Measurements from ENCODE around the gene ATG2A.
A peak's percentile ranks its signal among the peaks of the same experiment; 100 is the strongest.

Gene ATG2A

GRCh38 chr11:64894070-64894811 lies 22.8 kb downstream of the ATG2A start:
- peak; percentile 69 to 86 for DNase-seq (ENCODE audit: low read depth in 1 of 2, low spot score in 1 of 2)
- H3K27ac ChIP-seq (replicated peaks) = no peak overlapping the region
- H3K27me3 ChIP-seq (ENCODE audit: insufficient read depth, poor library complexity, severe bottlenecking) = no peaks in the 10 kb centered on the region
- peak; percentile 78 for TF ChIP-seq CTCF (IDR thresholded peaks at IDR 0.05; ENCODE audit: insufficient read depth, low read length)
- TF ChIP-seq SPI1 (IDR thresholded peaks at IDR 0.05; ENCODE audit: borderline replicate concordance, low read depth) = no peak
- H3K4me3 ChIP-seq (replicated peaks; ENCODE audit: insufficient read depth, low read length) = no peak overlapping the region

GRCh38 chr11:64893194-64894069 lies 23.6 kb downstream of the ATG2A start:
- no peak for DNase-seq (ENCODE audit: low read depth in 1 of 2, low spot score in 1 of 2)
- Histone ChIP-seq H3K27ac (replicated peaks) (no peak overlapping the region), H3K27me3 (ENCODE audit: insufficient read depth, poor library complexity, severe bottlenecking) (no peaks in the 10 kb centered on the region), H3K4me3 (replicated peaks; ENCODE audit: insufficient read depth, low read length) (no peak overlapping the region)
- TF ChIP-seq CTCF (IDR thresholded peaks at IDR 0.05; ENCODE audit: insufficient read depth, low read length) = no peak
- peak; percentile 33; the same call in 1 of the 2 replicates for TF ChIP-seq POLR2AphosphoS5 (IDR thresholded peaks at IDR 0.05; ENCODE audit: low read depth)

GRCh38 chr11:64892838-64893193 lies 24.2 kb downstream of the ATG2A start:
- DNase-seq (ENCODE audit: low read depth in 1 of 2, low spot score in 1 of 2) = no peak
- no peak overlapping the region for H3K4me3 ChIP-seq (replicated peaks; ENCODE audit: insufficient read depth, low read length)
- H3K27ac ChIP-seq (replicated peaks) = no peak overlapping the region
- no peaks in the 10 kb centered on the region for H3K27me3 ChIP-seq (ENCODE audit: insufficient read depth, poor library complexity, severe bottlenecking)
- no peak for TF ChIP-seq REST (IDR thresholded peaks at IDR 0.05; ENCODE audit: insufficient replicate concordance, low read depth)
- no peak for TF ChIP-seq GABPA (IDR thresholded peaks at IDR 0.05; ENCODE audit: low read depth)
- no peak for TF ChIP-seq CTCF (IDR thresholded peaks at IDR 0.05; ENCODE audit: insufficient read depth, low read length)
- TF ChIP-seq POLR2AphosphoS5 (IDR thresholded peaks at IDR 0.05; ENCODE audit: low read depth) = no peak
- no peak for TF ChIP-seq SPI1 (IDR thresholded peaks at IDR 0.05; ENCODE audit: borderline replicate concordance, low read depth)

- H3K27ac ChIP-seq (replicated peaks) = no peak overlapping the region
- TF ChIP-seq POLR2AphosphoS5 (IDR thresholded peaks at IDR 0.05; ENCODE audit: low read depth) (no peak), CTCF (IDR thresholded peaks at IDR 0.05; ENCODE audit: insufficient read depth, low read length) (no peak), GABPA (IDR thresholded peaks at IDR 0.05; ENCODE audit: low read depth) (no peak), REST (IDR thresholded peaks at IDR 0.05; ENCODE audit: insufficient replicate concordance, low read depth) (no peak)
- H3K27me3 ChIP-seq (ENCODE audit: insufficient read depth, poor library complexity, severe bottlenecking) = no peaks in the 10 kb centered on the region
- DNase-seq (ENCODE audit: low read depth in 1 of 2, low spot score in 1 of 2) = no peak
- H3K4me3 ChIP-seq (replicated peaks; ENCODE audit: insufficient read depth, low read length) = no peak overlapping the region
Measured at GRCh38 chr11:64892411-64892831, 24.6 kb downstream of the ATG2A start.

Data from HL-60 (cell line).